GM19395 (cell line): ENCODE measurements around the gene NCBP2L.
"Not testable (repeated sequence)": the region's sequence is repeated elsewhere in the genome, so short reads cannot be mapped to it uniquely, and the experiment has no call there.

ENCODE experiments used
- ATAC-seq: cut with Tn5 transposase; IDR thresholded peaks from one replicate; pipeline ENCODE4 v1.9.1; 2021; ENCODE audit warnings: mild to moderate bottlenecking, moderate library complexity; ENCODE audit not compliant: unreplicated experiment

Gene NCBP2L

GRCh38 chrX:107804427-107804826 lies 26.9 kb downstream of the NCBP2L start:
- no peak for ATAC-seq

GRCh38 chrX:107805179-107805578 lies 27.6 kb downstream of the NCBP2L start:
- ATAC-seq = no peak

GRCh38 chrX:107810053-107810452 lies 32.5 kb downstream of the NCBP2L start:
- not testable (repeated sequence) for ATAC-seq

- ATAC-seq = no peak
Measured at GRCh38 chrX:107818900-107819521, 41.5 kb downstream of the NCBP2L start.

- no peak for ATAC-seq
Measured at GRCh38 chrX:107823042-107823441, 45.5 kb downstream of the NCBP2L start.

- ATAC-seq = no peak
Measured at GRCh38 chrX:107823456-107823855, 45.9 kb downstream of the NCBP2L start.

- peak; percentile 57 for ATAC-seq
Measured at GRCh38 chrX:107825698-107826237, 48.2 kb downstream of the NCBP2L start, which contains the start of gene MID2. MID2 (plus strand) TSS chrX:107825866; CDS start chrX:107826427, 561 bp downstream.

- ATAC-seq = peak; percentile 60
Measured at GRCh38 chrX:107826238-107827029, 48.9 kb downstream of the NCBP2L start.

- ATAC-seq = no peak
Measured at GRCh38 chrX:107827030-107827831, 49.7 kb downstream of the NCBP2L start.

- no peak for ATAC-seq
Measured at GRCh38 chrX:107827852-107828251, 50.3 kb downstream of the NCBP2L start.

GRCh38 chrX:107829878-107830277 lies 52.3 kb downstream of the NCBP2L start:
- ATAC-seq = no peak

GRCh38 chrX:107831071-107831730 lies 53.7 kb downstream of the NCBP2L start:
- ATAC-seq = no peak

GRCh38 chrX:107834275-107835201 lies 57.0 kb downstream of the NCBP2L start:
- ATAC-seq = no peak

- ATAC-seq = no peak
Measured at GRCh38 chrX:107836958-107837357, 59.4 kb downstream of the NCBP2L start.

GRCh38 chrX:107840971-107841370 lies 63.4 kb downstream of the NCBP2L start:
- ATAC-seq = no peak

- no peak for ATAC-seq
Measured at GRCh38 chrX:107842715-107843400, 65.3 kb downstream of the NCBP2L start.
